Kidney (tissue), 14 donors: ENCODE data around the gene DOK3. TPM values are rescaled to one million over a fixed set of nuclear protein-coding genes. Genes with fewer than 3 reads are reported as not detected.

Experiments used
- DNase-seq, 5 donors: peaks; one replicate each; pipeline ENCODE4 v3.0.0-alpha.2; 2013 to 2020
- FAIRE-seq: peaks from 2 replicates; lab custom pipeline; 2012; peaks lifted over from hg19 to GRCh38; lab: Jason Lieb, UNC
- H3K27ac ChIP-seq, 2 donors: one replicate each; pipeline ENCODE4 v1.7.0; 2013; ENCODE audit warnings: low read depth in 2 of 2, low read length in 2 of 2, inconsistent platforms in 1 of 2
- H3K27me3 ChIP-seq: one replicate; pipeline ENCODE4 v1.7.1; 2013; ENCODE audit warnings: low read length, inconsistent platforms; ENCODE audit not compliant: control insufficient read depth, insufficient read depth
- H3K36me3 ChIP-seq, 3 donors: one replicate each; pipeline versions ENCODE4 v1.7.0 to v1.7.1; 2013; ENCODE audit warnings: low read length in 3 of 3, control low read depth in 1 of 3, inconsistent platforms in 1 of 3; ENCODE audit not compliant: insufficient read depth in 3 of 3, control insufficient read depth in 2 of 3
- H3K4me1 ChIP-seq, 3 donors: one replicate each; pipeline versions ENCODE4 v1.7.0 to v1.7.1; 2013; ENCODE audit warnings: low read length in 3 of 3, inconsistent platforms in 1 of 3, low read depth in 1 of 3; ENCODE audit not compliant: control insufficient read depth in 2 of 3, insufficient read depth in 2 of 3
- H3K4me3 ChIP-seq, 3 donors: one replicate each; pipeline versions ENCODE4 v1.7.0 to v1.8.1; 2013; ENCODE audit warnings: low read length in 3 of 3, control low read depth in 1 of 3, inconsistent platforms in 1 of 3
- H3K9ac ChIP-seq, 3 donors: one replicate each; pipeline versions ENCODE4 v1.7.0 to v1.7.1; 2013; ENCODE audit warnings: low read length in 3 of 3, control low read depth in 1 of 3, inconsistent platforms in 1 of 3
- H3K9me3 ChIP-seq, 3 donors: one replicate each; pipeline versions ENCODE4 v1.7.0 to v1.7.1; 2013; ENCODE audit warnings: low read length in 3 of 3, control low read depth in 1 of 3, inconsistent platforms in 1 of 3; ENCODE audit not compliant: control insufficient read depth in 2 of 3, insufficient read depth in 1 of 3
- CTCF ChIP-seq: IDR thresholded peaks from 3 replicates; pipeline ENCODE4 v1.5.1; 2012; ENCODE audit warnings: mild to moderate bottlenecking, moderate library complexity, borderline replicate concordance; ENCODE audit not compliant: insufficient read depth; ENCODE audit errors: extremely low read depth
- intact Hi-C: fragments of 100-400 bp; cut with DNase I; formaldehyde crosslinking; loops from one replicate; pipeline ENCODE4 v1.11.1; 2022
- polyA plus RNA-seq: library from polyadenylated mRNA; stranded (reverse); fragments of 350-450 nt; fragmentation: Illumina TruSeq; extraction: RNeasy Lipid Tissue Mini Kit (QIAGEN cat#74804); gene quantifications from one replicate; pipeline ENCODE4 v1.2.3, GENCODE V29; 2014; ENCODE audit warnings: low read depth, low replicate concordance; ENCODE audit not compliant: insufficient read depth
- total RNA-seq: library from RNA; stranded (reverse); fragmentation: NEBNext Ultra II Directional; extraction: Animal tissue kit (Norgen Biotek cat#: 25700); gene quantifications from one replicate; pipeline ENCODE4 v1.2.1, GENCODE V29; 2021
- donor health status: control.
- donor health status: control.
- donor health status: control.
- donor health status: control.
- donor health status: control.
- donor health status: DM: yes; HTN: yes; CAD: no.
- donor health status: Normal renal cell carcinoma (clear cell type).

The DOK3 gene
- total and polyA plus RNA-seq, 2 donors from 2014 or later, result 1.9 to 18.6 TPM

GRCh38 chr5:177508837-177509236 is 789 bp downstream of the DOK3 start:
- no peaks in the 10 kb centered on the region for H3K27me3 ChIP-seq
- peaks cover 0 to 16% (median 11%) of the 10 kb centered on the region in 3 donors for H3K36me3 ChIP-seq
- H3K9me3 ChIP-seq, result no peaks in the 10 kb centered on the region
- FAIRE-seq, result no peak
- H3K27ac ChIP-seq, result no peak overlapping the region
- intact Hi-C loops, result no loop called here
- TF ChIP-seq CTCF, result no peak
- peak in 1 of 5 donors; percentile 65 for DNase-seq
- no peaks in the 10 kb centered on the region for H3K4me1 ChIP-seq
- no peak overlapping the region for H3K9ac ChIP-seq
- no peak overlapping the region for H3K4me3 ChIP-seq

DNA sequence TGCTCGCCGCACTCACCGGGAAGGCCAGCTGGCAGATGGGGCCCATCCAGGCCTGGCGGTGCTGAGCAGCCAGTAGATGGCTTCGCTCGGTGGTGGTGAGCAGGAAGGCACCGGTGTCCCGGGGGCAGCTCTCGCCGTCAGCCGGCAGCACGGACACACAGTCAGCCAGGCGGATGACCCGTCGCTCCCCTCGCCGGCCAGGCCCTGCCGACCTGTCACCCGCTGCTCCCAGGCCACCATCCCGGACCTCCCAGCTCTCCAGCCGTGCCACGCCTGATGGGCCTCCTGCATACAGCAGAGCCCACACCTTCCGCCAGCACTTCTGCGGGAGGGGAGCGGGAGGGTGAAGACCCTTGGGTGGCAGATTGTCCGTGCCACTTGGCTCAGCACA is 1.4 kb downstream of the DOK3 start:
- no peaks in the 10 kb centered on the region for H3K9me3 ChIP-seq
- peaks cover 0 to 16% (median 11%) of the 10 kb centered on the region in 3 donors for H3K36me3 ChIP-seq
- DNase-seq (no peak), FAIRE-seq (no peak)
- no peak overlapping the region for H3K27ac ChIP-seq
- intact Hi-C loops, result no loop called here
- no peaks in the 10 kb centered on the region for H3K4me1 ChIP-seq
- no peaks in the 10 kb centered on the region for H3K27me3 ChIP-seq
- no peak overlapping the region for H3K4me3 ChIP-seq
- TF ChIP-seq CTCF, result no peak
- no peak overlapping the region for H3K9ac ChIP-seq

- peaks cover 0 to 12% (median 9%) of the 10 kb centered on the region in 3 donors for H3K36me3 ChIP-seq
- no peak for DNase-seq
- no peaks in the 10 kb centered on the region for H3K27me3 ChIP-seq
- no peaks in the 10 kb centered on the region for H3K9me3 ChIP-seq
- TF ChIP-seq CTCF, result no peak
- no peak overlapping the region for H3K9ac ChIP-seq
- FAIRE-seq, result no peak
- H3K4me3 ChIP-seq, result no peak overlapping the region
- H3K27ac ChIP-seq, result no peak overlapping the region
- intact Hi-C loops, result no loop called here
- H3K4me1 ChIP-seq, result no peaks in the 10 kb centered on the region
Measured at GRCh38 chr5:177507596-177508220, 1.9 kb downstream of the DOK3 start.

DNA sequence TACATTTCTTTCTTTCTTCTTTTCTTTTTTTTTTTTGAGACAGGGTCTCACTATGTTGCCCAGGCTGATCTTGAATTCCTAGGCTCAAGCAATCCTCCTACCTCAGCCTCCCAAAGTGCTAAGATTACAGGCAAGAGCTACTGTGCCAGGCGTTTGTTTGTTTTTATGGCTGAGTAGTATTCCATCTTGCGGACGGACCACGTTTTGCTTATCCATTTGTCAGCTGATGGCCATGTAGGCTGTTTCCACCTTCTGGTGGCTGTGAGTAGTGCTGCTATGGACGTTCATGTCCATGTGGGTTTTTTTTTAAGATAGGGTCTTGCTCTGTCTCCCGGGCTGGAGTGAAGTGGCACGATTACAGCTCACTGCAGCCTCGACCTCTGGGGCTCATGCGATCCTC is 2.5 kb downstream of the DOK3 start:
- H3K9me3 ChIP-seq, result no peaks in the 10 kb centered on the region
- no peak overlapping the region for H3K4me3 ChIP-seq
- no peaks in the 10 kb centered on the region for H3K4me1 ChIP-seq
- H3K36me3 ChIP-seq, result peaks cover 0 to 7% (median 5%) of the 10 kb centered on the region in 3 donors
- no peak overlapping the region for H3K9ac ChIP-seq
- intact Hi-C loops, result no loop called here
- no peaks in the 10 kb centered on the region for H3K27me3 ChIP-seq
- no peak for TF ChIP-seq CTCF
- FAIRE-seq, result no peak
- H3K27ac ChIP-seq, result no peak overlapping the region
- no peak for DNase-seq
